D721Med (cell line): ENCODE data around the gene SORBS1.

Experiments used
- DNase-seq: peaks from one replicate; pipeline ENCODE4 v3.0.0; 2011; ENCODE audit warnings: low spot score; ENCODE audit not compliant: insufficient read length
- FAIRE-seq: peaks from 2 replicates; lab custom pipeline; 2011; peaks lifted over from hg19 to GRCh38; lab: Jason Lieb, UNC
- TF ChIP-seq, protein P1 (sequence below): IDR thresholded peaks from 2 replicates; pipeline ENCODE4 v1.5.1; 2012; ENCODE audit warnings: mild to moderate bottlenecking, control low read depth; ENCODE audit not compliant: insufficient read depth; ENCODE audit errors: missing control alignments

Gene SORBS1

DNA sequence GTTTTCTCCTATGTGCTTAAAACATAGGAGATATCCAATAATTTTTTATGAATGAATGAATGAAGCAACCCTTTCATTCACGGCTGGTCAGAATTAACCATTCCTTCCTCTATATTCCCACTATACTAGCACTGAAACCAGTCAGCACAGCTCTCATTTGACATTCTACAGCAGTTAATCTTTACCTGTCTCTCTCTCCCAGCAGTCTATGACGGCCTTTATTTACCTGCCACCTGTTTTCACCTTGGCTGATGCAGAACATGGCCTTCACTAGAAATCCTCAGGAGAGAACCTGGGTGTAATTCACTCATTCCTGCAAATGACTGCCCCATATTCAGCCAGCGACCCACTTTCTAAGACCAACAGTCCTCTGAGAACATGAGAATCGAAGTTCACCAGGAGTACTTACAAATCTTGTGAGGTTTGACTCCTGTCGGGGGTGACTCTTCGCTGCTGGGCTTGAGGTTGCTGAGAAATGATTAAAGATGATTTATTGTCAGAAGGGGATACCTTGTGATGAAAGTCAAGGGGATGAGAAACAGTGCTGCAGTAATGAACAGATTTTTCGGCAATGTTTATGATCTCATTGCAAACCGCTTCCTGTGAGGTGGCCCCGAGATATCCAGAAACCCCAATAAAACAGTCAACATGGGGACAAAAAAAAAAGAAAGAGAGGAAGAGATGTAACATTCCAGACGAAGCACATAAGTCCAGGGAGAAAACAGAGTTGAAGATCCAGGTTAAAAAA is 239.4 kb downstream of the SORBS1 start:
- TF ChIP-seq, protein P1, sequence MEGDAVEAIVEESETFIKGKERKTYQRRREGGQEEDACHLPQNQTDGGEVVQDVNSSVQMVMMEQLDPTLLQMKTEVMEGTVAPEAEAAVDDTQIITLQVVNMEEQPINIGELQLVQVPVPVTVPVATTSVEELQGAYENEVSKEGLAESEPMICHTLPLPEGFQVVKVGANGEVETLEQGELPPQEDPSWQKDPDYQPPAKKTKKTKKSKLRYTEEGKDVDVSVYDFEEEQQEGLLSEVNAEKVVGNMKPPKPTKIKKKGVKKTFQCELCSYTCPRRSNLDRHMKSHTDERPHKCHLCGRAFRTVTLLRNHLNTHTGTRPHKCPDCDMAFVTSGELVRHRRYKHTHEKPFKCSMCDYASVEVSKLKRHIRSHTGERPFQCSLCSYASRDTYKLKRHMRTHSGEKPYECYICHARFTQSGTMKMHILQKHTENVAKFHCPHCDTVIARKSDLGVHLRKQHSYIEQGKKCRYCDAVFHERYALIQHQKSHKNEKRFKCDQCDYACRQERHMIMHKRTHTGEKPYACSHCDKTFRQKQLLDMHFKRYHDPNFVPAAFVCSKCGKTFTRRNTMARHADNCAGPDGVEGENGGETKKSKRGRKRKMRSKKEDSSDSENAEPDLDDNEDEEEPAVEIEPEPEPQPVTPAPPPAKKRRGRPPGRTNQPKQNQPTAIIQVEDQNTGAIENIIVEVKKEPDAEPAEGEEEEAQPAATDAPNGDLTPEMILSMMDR, result no peak
- DNase-seq (no peak), FAIRE-seq (no peak)

DNA sequence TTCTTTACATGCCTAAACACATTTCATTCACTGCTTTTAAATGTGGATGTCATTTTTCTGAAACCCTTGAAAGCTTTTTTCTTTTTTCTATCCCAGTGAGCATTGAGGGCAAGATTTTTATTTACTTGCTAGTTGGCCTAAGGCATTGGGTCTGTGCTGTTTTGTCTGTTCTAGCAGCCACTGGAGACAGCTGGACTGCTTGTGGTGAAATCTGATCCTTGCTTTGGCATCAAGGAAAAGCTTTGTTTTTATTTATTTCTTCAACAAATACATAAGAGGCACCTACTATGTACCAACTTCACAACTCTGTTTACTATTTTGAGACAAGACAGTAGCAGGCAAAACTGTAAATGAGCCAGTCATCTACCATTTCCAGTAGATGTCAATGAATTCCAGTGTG is 241.9 kb downstream of the SORBS1 start:
- TF ChIP-seq, protein P1, result no peak
- DNase-seq (no peak), FAIRE-seq (no peak)

DNA sequence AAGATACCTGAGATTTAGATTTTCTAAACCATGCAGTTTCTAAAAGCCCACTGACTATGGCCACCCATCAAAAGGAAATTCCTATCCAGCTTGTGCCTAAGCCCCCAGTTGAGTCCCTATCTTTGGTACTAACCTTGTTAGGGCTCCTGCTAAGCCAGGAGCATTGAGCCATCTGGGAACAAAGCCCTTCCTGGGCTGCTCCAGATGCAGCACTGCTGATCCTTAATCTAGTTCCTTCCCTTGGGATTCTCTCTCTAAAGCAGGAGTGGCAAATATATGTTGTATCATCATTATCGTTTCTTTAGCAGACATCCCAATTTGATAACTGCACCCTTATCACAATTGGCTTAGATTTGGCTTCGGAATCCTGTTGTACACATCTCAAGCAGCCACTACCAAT is 245.7 kb downstream of the SORBS1 start:
- TF ChIP-seq, protein P1, result no peak
- peak; percentile 47 for DNase-seq
- FAIRE-seq, result peak; percentile 98

DNA sequence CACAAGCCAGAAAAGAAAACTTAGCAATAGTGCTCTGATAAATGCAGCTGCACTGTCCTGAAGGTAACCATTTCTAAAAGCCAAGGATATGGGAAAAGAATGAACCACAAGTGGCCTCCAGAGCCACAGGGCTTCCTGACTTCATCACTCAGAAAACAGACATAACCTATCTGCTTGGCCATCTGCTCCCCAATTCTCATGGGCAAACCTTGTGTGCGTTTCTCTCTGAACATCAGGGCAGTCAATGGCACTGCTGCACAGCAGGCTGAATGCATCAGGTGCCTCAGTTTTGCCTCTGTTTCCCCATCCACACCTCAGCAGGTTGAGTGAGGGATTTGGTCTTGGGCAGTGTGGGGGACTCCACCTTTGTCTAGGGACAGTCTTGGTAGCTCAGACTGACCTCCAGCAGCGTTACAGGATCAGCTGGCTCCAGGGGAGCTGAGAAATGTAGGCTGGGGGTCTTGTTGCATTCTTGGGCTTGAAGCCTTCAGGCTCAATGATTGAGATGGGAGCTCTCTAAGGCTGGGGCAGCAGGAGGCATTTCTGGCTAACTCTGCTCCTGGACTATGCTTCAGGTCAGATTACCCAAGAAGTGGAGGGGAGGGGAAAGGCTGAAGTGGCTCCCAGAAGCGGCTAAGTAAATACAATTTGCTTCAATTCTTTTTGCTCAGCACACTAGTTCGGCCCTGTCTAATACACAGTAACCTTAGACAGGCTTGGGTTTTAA is 246.8 kb downstream of the SORBS1 start:
- no peak for FAIRE-seq
- TF ChIP-seq, protein P1, result no peak
- DNase-seq, result no peak

DNA sequence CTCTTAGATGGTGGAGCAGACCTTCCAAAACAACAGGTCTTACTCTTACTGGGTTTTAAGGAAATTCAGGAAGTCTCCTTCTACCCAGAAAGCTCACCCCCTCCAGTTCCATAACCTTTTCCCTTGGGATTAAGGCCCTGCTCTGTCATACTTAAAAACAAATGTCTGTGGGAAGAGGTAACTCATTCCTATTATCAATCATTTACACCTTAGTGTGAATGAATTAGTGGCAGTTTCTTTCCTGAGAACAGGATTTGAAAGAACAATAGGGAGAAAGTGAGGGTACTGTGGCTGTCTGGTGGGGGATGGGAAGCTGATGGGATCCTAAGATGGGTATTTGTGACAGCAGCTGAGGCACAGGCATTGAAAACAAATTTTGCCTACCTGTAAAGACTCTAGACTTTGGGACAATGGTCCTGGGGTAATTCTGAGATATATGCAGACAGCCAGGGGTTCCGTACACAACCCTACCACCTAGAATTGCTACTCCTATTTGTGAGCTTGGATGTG is 248.1 kb downstream of the SORBS1 start:
- TF ChIP-seq, protein P1, result no peak
- FAIRE-seq, result no peak
- DNase-seq, result no peak

DNA sequence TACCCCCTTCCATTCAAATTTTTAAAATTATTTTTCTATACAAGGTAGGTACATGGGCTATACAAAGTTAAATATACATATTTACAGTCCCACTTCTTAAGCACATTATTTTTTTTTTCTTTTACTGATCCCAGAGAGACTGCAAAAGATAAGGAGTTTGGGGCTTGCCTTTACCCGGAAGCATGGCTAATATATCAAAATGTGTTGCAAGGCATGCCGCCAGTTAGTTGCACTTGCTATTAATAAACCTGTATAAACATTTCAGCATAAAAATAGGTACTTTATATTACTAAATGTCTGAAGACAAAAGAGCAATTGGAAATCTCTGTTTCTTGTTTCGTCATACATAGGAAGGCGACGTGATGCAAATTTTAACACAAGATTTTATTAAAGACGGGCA is 248.9 kb downstream of the SORBS1 start:
- no peak for DNase-seq
- TF ChIP-seq, protein P1, result no peak

More for the DNA sequence above, 248.9 kb downstream of the SORBS1 start:
- FAIRE-seq, result no peak
